Stimulated activated CD8-positive, alpha-beta memory T cell treated with anti-CD3 and anti-CD28 coated beads, Interleukin-4, amount 100 ng/mL, for 4 hours (primary cell): ENCODE data around the gene PSME4.
"Not testable (repeated sequence)": the region's sequence is repeated elsewhere in the genome, so short reads cannot be mapped to it uniquely, and the experiment has no call there.

Experiments
- DNase-seq, 2 donors: peaks; one replicate each; pipeline ENCODE4 v3.0.0-alpha.2; 2020; ENCODE audit warnings: low read depth in 2 of 2, low spot score in 1 of 2

PSME4 gene

DNA sequence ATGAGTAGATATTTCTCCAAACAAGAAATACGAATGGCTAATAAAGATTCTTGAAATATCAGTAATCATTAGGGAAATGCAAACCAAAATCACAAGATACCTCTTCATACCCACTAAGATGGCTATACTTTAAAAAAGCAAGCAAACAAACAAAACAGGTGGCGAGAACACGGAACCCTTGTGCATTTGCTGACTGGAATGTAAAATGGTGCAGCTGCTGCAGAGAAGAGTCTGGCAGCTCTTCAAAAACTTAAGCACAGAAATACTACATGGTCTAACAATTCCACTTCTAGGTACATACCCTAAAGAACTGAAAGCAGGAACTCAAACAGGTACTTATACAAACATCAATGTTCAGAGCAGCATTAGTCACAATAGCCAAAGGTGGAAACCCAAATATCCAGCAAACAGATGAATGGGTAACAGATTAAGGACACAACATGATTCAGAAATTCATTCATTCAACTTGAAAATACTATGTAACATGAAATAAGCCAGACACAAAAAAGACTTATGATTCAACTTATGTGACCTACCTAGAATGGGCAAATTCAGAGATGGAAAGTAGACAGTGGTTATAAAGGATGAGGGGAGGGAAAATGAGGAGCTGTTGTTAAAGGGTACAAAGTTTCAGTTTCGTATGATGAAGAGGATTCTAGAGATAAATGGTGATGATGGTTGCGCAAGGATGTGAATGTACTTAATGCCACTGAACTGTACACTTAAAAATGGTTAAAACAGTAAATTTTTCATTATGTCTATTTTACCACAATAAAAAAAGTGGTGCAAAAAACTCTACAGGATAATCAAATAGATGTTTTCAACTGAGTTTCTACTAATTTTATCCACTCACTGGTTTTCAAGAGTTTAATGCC is 84.2 kb downstream of the PSME4 start:
- no peak for DNase-seq

DNA sequence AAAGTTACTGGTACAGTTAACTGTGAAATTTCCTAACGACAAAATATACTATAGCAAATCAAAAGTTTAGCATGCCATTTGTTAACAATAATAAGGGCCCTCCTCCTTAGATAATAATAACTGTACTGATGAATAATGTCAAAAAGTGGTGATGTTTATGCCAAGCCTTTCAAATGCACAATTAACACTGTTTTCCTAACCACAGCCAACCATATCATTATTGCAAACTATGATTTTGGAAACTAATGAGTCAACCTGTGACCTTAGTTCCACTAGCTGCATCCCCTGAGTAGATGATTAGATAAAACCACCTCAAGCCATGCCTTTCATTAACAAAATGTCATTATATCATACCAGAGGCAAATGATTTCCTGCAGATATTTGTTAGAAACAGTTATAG is 85.9 kb downstream of the PSME4 start:
- no peak for DNase-seq

GRCh38 chr2:53881986-53882385 is 88.8 kb downstream of the PSME4 start:
- DNase-seq, result no peak

GRCh38 chr2:53881360-53881759 is 89.4 kb downstream of the PSME4 start:
- no peak for DNase-seq

GRCh38 chr2:53880756-53881155 is 90.0 kb downstream of the PSME4 start:
- DNase-seq, result no peak

- no peak for DNase-seq
Measured at GRCh38 chr2:53877556-53877955, 93.2 kb downstream of the PSME4 start.

GRCh38 chr2:53877112-53877511 is 93.7 kb downstream of the PSME4 start:
- no peak for DNase-seq

- DNase-seq, result no peak
Measured at GRCh38 chr2:53874401-53874950, 96.3 kb downstream of the PSME4 start.

GRCh38 chr2:53867773-53868172 is 103.0 kb downstream of the PSME4 start:
- no peak for DNase-seq

DNA sequence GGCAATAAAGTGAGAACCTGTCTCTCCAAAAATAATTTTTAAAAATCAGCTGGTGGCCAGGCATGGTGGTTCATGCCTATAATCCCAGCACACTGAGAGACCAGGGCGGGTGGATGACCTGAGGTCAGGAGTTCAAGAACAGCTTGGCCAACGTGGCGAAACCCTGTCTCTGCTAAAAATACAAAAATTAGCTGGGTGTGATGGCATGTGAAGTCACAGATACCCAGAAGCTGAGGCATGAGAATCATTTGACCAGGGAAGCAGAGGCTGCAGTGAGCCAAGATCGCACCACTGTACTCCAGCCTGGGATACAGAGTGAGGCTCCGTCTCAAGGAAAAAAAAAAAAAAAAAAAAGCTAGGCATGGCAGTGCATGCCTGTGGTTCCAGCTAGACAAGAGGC is 103.6 kb downstream of the PSME4 start:
- DNase-seq, result no peak

DNA sequence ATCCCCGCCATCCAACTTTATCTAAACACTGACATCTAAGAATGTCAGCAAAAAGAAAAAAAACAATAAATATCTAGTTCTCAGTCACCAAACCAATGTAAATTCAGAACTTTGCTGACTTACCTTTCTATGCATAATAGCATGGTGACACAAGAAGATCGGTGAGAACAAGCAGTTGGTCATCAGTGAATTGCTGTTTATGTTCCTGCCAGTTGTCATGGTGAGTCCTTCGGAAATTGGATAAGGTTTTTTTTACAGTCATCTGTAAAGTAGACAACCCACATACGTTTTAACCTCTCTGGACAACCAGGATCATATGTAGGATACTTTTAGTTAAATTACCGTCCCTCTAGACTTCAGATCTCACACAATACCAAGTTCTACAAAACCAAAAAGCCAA is 104.8 kb downstream of the PSME4 start:
- DNase-seq, result no peak

DNA sequence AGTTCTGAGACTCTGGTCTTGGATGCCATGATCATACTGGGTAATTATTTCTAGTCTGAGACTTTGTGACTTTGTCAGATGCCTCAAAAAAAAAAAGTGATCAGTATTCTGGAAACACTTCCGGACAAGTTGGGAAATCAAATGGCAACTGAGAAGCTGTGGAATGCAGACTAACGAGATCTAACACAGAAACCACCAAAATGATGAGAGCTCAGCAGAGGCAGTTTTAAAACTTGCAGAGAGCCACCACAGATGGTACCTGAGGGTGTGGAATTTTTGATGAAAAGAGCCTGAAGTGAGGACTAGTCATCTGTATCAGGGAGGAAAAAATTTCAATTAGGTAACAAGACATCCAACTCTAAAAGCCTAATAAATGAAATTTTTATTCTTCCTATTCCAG is 105.5 kb downstream of the PSME4 start:
- DNase-seq, result no peak

DNA sequence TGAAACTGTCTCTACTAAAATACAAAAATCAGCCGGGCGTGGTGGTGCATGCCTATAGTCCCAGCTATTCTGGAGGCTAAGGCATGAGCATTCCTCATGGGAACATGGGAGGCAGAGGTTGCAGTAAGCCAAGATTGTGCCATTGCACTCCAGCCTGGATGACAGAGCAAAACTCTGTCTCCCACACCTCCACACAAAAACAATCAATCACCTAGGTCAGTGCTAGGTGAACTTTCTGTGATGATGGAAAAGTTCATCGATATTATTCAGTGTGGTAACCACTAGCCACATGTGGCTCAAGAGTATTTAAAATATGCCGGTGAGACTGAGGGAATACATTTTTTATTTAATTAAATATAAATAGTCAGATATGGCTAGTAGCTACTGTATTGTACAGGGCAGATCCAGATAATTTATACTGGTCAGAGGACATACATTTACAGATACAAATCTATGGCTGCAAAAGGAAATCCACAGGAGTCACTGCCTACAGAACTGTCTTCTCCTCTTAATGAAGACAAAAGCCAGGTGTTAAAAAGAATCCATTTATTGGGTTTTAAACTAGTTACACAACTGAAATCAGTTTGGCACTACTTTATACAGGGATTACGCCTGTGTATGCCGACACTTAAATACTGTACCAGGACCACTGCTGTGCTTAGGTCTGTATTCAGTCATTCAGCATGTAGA is 107.1 kb downstream of the PSME4 start:
- DNase-seq, result no peak

- DNase-seq, result no peak
Measured at GRCh38 chr2:53861824-53862223, 109.0 kb downstream of the PSME4 start.

- DNase-seq, result no peak
Measured at GRCh38 chr2:53859206-53860181, 111.3 kb downstream of the PSME4 start, which contains the start of gene GPR75. GPR75 (minus strand) TSS chr2:53859967; CDS start chr2:53854756, 5,211 bp downstream.

- DNase-seq, result no peak
Measured at GRCh38 chr2:53856272-53856671, 114.5 kb downstream of the PSME4 start.

DNA sequence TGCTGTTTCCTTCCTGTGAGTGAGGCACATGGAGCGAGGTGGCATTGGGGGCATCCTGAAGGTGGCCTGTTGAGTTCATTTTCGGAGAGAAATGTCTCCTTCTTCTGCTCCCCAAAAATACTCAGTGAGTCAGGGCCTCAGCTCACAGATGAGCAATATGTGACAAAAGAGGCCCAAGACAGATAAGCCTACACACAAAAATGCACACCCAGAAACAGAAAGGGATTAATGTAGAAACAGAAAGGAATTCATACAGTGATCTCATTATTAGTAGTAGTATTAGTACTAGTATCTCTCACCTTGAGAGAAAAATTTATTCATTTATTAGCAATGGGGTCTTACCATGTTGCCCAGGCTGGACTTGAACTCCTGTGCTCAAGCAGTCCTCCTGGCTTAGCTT is 116.1 kb downstream of the PSME4 start:
- no peak for DNase-seq

GRCh38 chr2:53852532-53852931 is 118.3 kb downstream of the PSME4 start:
- DNase-seq, result no peak

- not testable (repeated sequence) for DNase-seq
Measured at GRCh38 chr2:53851052-53851757, 119.6 kb downstream of the PSME4 start.

DNA sequence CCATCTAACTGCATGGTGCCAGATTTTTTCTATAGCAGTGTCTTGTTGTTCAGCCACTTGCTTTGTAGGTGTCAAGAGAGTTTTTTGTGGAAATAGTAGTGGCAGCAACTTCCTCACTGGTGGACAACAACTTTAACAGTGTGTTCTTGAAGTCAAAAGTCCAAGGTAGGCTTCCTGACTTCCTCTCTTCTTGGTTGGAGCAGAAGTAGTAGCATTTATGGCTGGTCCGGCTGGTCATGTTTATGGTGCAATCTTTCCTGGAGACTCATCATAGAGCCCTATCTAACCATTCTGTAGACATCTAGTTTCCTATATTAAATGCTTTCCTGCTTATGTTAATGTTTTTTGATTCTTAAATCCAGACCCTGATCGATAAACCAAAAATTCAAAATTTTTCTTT is 122.7 kb downstream of the PSME4 start:
- no peak for DNase-seq
